ENCODE measurements around the gene REXO5.

DNA sequence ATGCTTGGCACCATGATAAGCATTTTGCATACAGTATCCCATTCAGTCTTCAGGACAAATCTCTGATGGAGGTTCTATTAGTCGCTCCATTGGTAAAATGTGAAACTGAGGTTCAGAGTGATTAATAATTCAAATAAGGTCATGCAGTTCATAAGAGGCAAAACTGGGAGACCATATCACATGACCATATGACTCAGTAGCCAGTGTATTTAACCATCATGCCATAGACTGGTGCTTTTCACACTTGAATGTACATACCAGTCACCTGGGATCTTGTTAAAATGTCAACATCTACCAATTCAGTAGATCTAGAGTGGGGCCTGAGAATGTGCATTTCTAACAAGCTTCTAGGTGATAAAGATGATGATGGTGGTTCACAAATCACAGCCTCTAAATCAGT, 38.2 kb upstream of the REXO5 start:
- TF ChIP-seq, protein P1, sequence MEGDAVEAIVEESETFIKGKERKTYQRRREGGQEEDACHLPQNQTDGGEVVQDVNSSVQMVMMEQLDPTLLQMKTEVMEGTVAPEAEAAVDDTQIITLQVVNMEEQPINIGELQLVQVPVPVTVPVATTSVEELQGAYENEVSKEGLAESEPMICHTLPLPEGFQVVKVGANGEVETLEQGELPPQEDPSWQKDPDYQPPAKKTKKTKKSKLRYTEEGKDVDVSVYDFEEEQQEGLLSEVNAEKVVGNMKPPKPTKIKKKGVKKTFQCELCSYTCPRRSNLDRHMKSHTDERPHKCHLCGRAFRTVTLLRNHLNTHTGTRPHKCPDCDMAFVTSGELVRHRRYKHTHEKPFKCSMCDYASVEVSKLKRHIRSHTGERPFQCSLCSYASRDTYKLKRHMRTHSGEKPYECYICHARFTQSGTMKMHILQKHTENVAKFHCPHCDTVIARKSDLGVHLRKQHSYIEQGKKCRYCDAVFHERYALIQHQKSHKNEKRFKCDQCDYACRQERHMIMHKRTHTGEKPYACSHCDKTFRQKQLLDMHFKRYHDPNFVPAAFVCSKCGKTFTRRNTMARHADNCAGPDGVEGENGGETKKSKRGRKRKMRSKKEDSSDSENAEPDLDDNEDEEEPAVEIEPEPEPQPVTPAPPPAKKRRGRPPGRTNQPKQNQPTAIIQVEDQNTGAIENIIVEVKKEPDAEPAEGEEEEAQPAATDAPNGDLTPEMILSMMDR (IDR thresholded peaks at IDR 0.05; ENCODE audit: low read length), result no peak
- no peak for TF ChIP-seq EZH2 (IDR thresholded peaks at IDR 0.05; ENCODE audit: borderline replicate concordance, low read length)
